Activated CD4-positive, CD25-positive, alpha-beta regulatory T cell treated with anti-CD3 and anti-CD28 coated beads, Interleukin-2, amount 50 U/mL, for 16 hours (primary cell): Measurements from ENCODE around the gene CELA1.

Experiments used
- DNase-seq: peaks from one replicate; pipeline ENCODE4 v3.0.0-alpha.2; 2020; ENCODE audit warnings: low read depth, low spot score

CELA1 gene

GRCh38 chr12:51346581-51346980 lies at the start of gene CELA1:
TSS of gene CELA1 (minus strand) at chr12:51346679. CDS start at chr12:51346638, 41 bp downstream.
- DNase-seq, result no peak

GRCh38 chr12:51395283-51396230 lies 49.1 kb upstream of the CELA1 start:
- DNase-seq, result no peak

GRCh38 chr12:51393676-51394545 lies 47.4 kb upstream of the CELA1 start:
- no peak for DNase-seq

- no peak for DNase-seq
Measured at GRCh38 chr12:51392556-51393237, 46.2 kb upstream of the CELA1 start.

GRCh38 chr12:51391283-51392123 lies 45.0 kb upstream of the CELA1 start, which contains the start of gene GALNT6:
TSS of gene GALNT6 (minus strand) at chr12:51391406. CDS start at chr12:51379781, 11,625 bp downstream.
- DNase-seq, result peak; percentile 43

GRCh38 chr12:51390891-51391282 lies 44.4 kb upstream of the CELA1 start:
- no peak for DNase-seq

- DNase-seq, result no peak
Measured at GRCh38 chr12:51390457-51390856, 44.0 kb upstream of the CELA1 start.

- no peak for DNase-seq
Measured at GRCh38 chr12:51389302-51389999, 43.0 kb upstream of the CELA1 start.

GRCh38 chr12:51388846-51389245 lies 42.4 kb upstream of the CELA1 start:
- DNase-seq, result no peak

GRCh38 chr12:51388069-51388799 lies 41.8 kb upstream of the CELA1 start:
- no peak for DNase-seq

GRCh38 chr12:51386351-51386750 lies 39.9 kb upstream of the CELA1 start:
- no peak for DNase-seq

GRCh38 chr12:51383269-51383905 lies 36.9 kb upstream of the CELA1 start:
- no peak for DNase-seq

GRCh38 chr12:51382173-51382572 lies 35.7 kb upstream of the CELA1 start:
- DNase-seq, result no peak

GRCh38 chr12:51381226-51382079 lies 35.0 kb upstream of the CELA1 start:
- DNase-seq, result no peak

GRCh38 chr12:51379571-51379970 lies 33.1 kb upstream of the CELA1 start:
- no peak for DNase-seq

- DNase-seq, result no peak
Measured at GRCh38 chr12:51378749-51379148, 32.3 kb upstream of the CELA1 start.

- no peak for DNase-seq
Measured at GRCh38 chr12:51377099-51377984, 30.9 kb upstream of the CELA1 start.
